A549 treated with Hydrocortisone at 1 μM for 4 hours (cell line): ENCODE data around the gene LHPP. TPM values are rescaled to one million over a fixed set of nuclear protein-coding genes. Genes with fewer than 3 reads are reported as not detected.

Source experiments
- total RNA-seq: library from RNA; stranded (reverse); fragments of 200-300 nt; extraction: Qiagen RNA extraction; gene quantifications from 5 replicates; pipeline ENCODE4 v1.2.3, GENCODE V29; 2022

Gene LHPP
- 11.6 to 12.8 TPM (median 12.0 TPM) in 5 replicates for total RNA-seq

GRCh38 chr10:124461642-124462347 is at the start of gene LHPP:
Gene LHPP (plus strand): TSS chr10:124461823. CDS start chr10:124461863, 40 bp downstream.

GRCh38 chr10:124418726-124419501 is 42.7 kb upstream of the LHPP start, which contains the start of gene OAT:
Gene OAT (minus strand): TSS chr10:124418923. CDS start chr10:124412171, 6,752 bp downstream.

GRCh38 chr10:124450012-124450782 is 11.4 kb upstream of the LHPP start, which contains the start of gene NKX1-2:
Gene NKX1-2 (minus strand): TSS chr10:124450035. CDS start chr10:124449943, 92 bp downstream.

Other genes starting within 250 kb of the LHPP start
- 63.6 to 105 TPM (median 73.9 TPM) in 5 replicates for gene OAT, start 42.9 kb upstream of the LHPP start, total RNA-seq
- gene NKX1-2, start 11.8 kb upstream of the LHPP start, total RNA-seq: 0.03 TPM in 4 of 5 replicates, not detected in the other